Measurements from ENCODE around the gene ARHGAP15.

GRCh38 chr2:143535802-143536201, 406.6 kb downstream of the ARHGAP15 start:
- TF ChIP-seq CTCF (IDR thresholded peaks at IDR 0.05) (no peak), POLR2A (IDR thresholded peaks at IDR 0.05) (no peak)

Data from adrenal gland (tissue), 5 donors.